SK-N-SH treated with all-trans-retinoic acid at 6 μM for 48 hours (cell line): Measurements from ENCODE around the gene COA8.

Source experiments
- ATAC-seq: fragments of 200-7000 bp; cut with Tn5 transposase; 3 replicates; pipeline ENCODE4 v1.9.1; 2020; ENCODE audit warnings: mild to moderate bottlenecking, moderate library complexity
- ARNTL ChIP-seq: fragments of 450-650 bp; formaldehyde crosslinking; IDR thresholded peaks from 2 replicates; pipeline ENCODE4 v1.5.0; 2020; ENCODE audit warnings: low read depth, mild to moderate bottlenecking, moderate library complexity, borderline replicate concordance
- BACH2 ChIP-seq: fragments of 250-450 bp; sonication (Bioruptor Pico); IDR thresholded peaks from 2 replicates; pipeline ENCODE4 v1.9.0; 2021; ENCODE audit warnings: mild to moderate bottlenecking, borderline replicate concordance
- CREB5 ChIP-seq: fragments of 250-450 bp; sonication (Bioruptor Pico); IDR thresholded peaks from 2 replicates; pipeline ENCODE4 v1.5.1; 2020; ENCODE audit warnings: low read depth, mild to moderate bottlenecking, moderate library complexity
- CSDC2 ChIP-seq: fragments of 250-450 bp; sonication (Bioruptor Pico); IDR thresholded peaks from 2 replicates; pipeline ENCODE4 v1.5.0; 2020; ENCODE audit warnings: mild to moderate bottlenecking, moderate library complexity
- CSRNP3 ChIP-seq: fragments of 250-450 bp; sonication (Bioruptor Pico); IDR thresholded peaks from 2 replicates; pipeline ENCODE4 v1.5.1; 2021; ENCODE audit warnings: mild to moderate bottlenecking, moderate library complexity
- GLIS3 ChIP-seq: fragments of 250-450 bp; sonication (Bioruptor Pico); IDR thresholded peaks from 2 replicates; pipeline ENCODE4 v1.5.0; 2020; ENCODE audit warnings: mild to moderate bottlenecking, moderate library complexity
- ISL1 ChIP-seq: fragments of 250-450 bp; sonication (Bioruptor Pico); IDR thresholded peaks from 2 replicates; pipeline ENCODE4 v2.1.2; 2022; ENCODE audit warnings: mild to moderate bottlenecking, moderate library complexity
- OSR1 ChIP-seq: fragments of 250-450 bp; sonication (Bioruptor Pico); IDR thresholded peaks from 2 replicates; pipeline ENCODE4 v1.8.0; 2022; ENCODE audit warnings: moderate library complexity, mild to moderate bottlenecking, inconsistent platforms
- PATZ1 ChIP-seq: fragments of 250-450 bp; sonication (Bioruptor Pico); IDR thresholded peaks from 2 replicates; pipeline ENCODE4 v1.8.0; 2020; ENCODE audit warnings: mild to moderate bottlenecking, moderate library complexity, borderline replicate concordance
- POU6F1 ChIP-seq: fragments of 250-450 bp; sonication (Bioruptor Pico); IDR thresholded peaks from 2 replicates; pipeline ENCODE4 v1.8.0; 2021; ENCODE audit warnings: low read depth, mild to moderate bottlenecking, moderate library complexity, borderline replicate concordance
- PPARA ChIP-seq: fragments of 250-450 bp; sonication (Bioruptor Pico); IDR thresholded peaks from 2 replicates; pipeline ENCODE4 v1.5.0; 2020; ENCODE audit warnings: mild to moderate bottlenecking, borderline replicate concordance
- RARB ChIP-seq: fragments of 250-450 bp; sonication (Bioruptor Pico); IDR thresholded peaks from 2 replicates; pipeline ENCODE4 v1.8.0; 2021; ENCODE audit warnings: mild to moderate bottlenecking, moderate library complexity
- SNAI2 ChIP-seq: fragments of 250-450 bp; sonication (Bioruptor Pico); IDR thresholded peaks from 2 replicates; pipeline ENCODE4 v1.5.0; 2020; ENCODE audit warnings: mild to moderate bottlenecking, moderate library complexity
- TCF4 ChIP-seq: fragments of 250-450 bp; sonication (Bioruptor Pico); IDR thresholded peaks from 2 replicates; pipeline ENCODE4 v1.8.0; 2021; ENCODE audit warnings: mild to moderate bottlenecking, moderate library complexity, borderline replicate concordance
- ZC3H10 ChIP-seq: fragments of 250-450 bp; sonication (Bioruptor Pico); IDR thresholded peaks from 2 replicates; pipeline ENCODE4 v1.5.1; 2021; ENCODE audit warnings: mild to moderate bottlenecking, moderate library complexity
- ZFP3 ChIP-seq: fragments of 250-450 bp; sonication (Bioruptor Pico); IDR thresholded peaks from 2 replicates; pipeline ENCODE4 v1.5.0; 2020; ENCODE audit warnings: mild to moderate bottlenecking, moderate library complexity
- ZFP30 ChIP-seq: fragments of 450-650 bp; formaldehyde crosslinking; IDR thresholded peaks from 2 replicates; pipeline ENCODE4 v1.5.0; 2022; ENCODE audit warnings: mild to moderate bottlenecking, moderate library complexity
- ZNF565 ChIP-seq: fragments of 450-650 bp; formaldehyde crosslinking; conservative IDR thresholded peaks from 2 replicates; pipeline ENCODE4 v1.5.0; 2020; ENCODE audit warnings: low read depth, mild to moderate bottlenecking, moderate library complexity
- ZNF70 ChIP-seq: fragments of 450-650 bp; formaldehyde crosslinking; IDR thresholded peaks from 2 replicates; pipeline ENCODE4 v1.5.0; 2020; ENCODE audit warnings: mild to moderate bottlenecking, moderate library complexity
- ZNF8 ChIP-seq: fragments of 450-650 bp; formaldehyde crosslinking; IDR thresholded peaks from 2 replicates; pipeline ENCODE4 v1.5.0; 2020; ENCODE audit warnings: mild to moderate bottlenecking, moderate library complexity

Gene COA8

GRCh38 chr14:103619057-103619456 is 56.3 kb downstream of the COA8 start:
- TF ChIP-seq BACH2 (CRISPR knock-in tag) (no peak), CSRNP3 (CRISPR knock-in tag) (no peak), POU6F1 (CRISPR knock-in tag) (no peak), CSDC2 (CRISPR knock-in tag) (no peak), SNAI2 (no peak), TCF4 (CRISPR knock-in tag) (no peak)
- peak; percentile 70; the same call in 2 of the 3 replicates for ATAC-seq

- TF ChIP-seq ZNF565 (CRISPR knock-in tag) (no peak), ISL1 (CRISPR knock-in tag) (no peak), CSDC2 (CRISPR knock-in tag) (no peak), POU6F1 (CRISPR knock-in tag) (no peak), ZNF8 (CRISPR knock-in tag) (no peak), ZNF70 (CRISPR knock-in tag) (no peak), ZFP3 (CRISPR knock-in tag) (no peak), ARNTL (no peak)
- no peak for ATAC-seq
These were observed 59.1 kb downstream of the COA8 start for GRCh38 chr14:103621860-103622259.

- no peak for TF ChIP-seq POU6F1 (CRISPR knock-in tag)
- no peak for TF ChIP-seq ZC3H10
- TF ChIP-seq CSDC2 (CRISPR knock-in tag) = no peak
- no peak for ATAC-seq
These were observed 60.5 kb downstream of the COA8 start for GRCh38 chr14:103623308-103623707.

- no peak for ATAC-seq
- TF ChIP-seq ZNF70 (CRISPR knock-in tag) (no peak), CREB5 (CRISPR knock-in tag) (no peak), ZFP30 (no peak), ZNF8 (CRISPR knock-in tag) (no peak), ZFP3 (CRISPR knock-in tag) (no peak), CSDC2 (CRISPR knock-in tag) (no peak), GLIS3 (no peak), PPARA (CRISPR knock-in tag) (no peak), BACH2 (CRISPR knock-in tag) (no peak), ZNF565 (CRISPR knock-in tag) (no peak), OSR1 (CRISPR knock-in tag) (no peak)
These were observed 61.2 kb downstream of the COA8 start for GRCh38 chr14:103623883-103624482.

- ATAC-seq = peak; percentile 57
- TF ChIP-seq CREB5 (CRISPR knock-in tag) = no peak
- TF ChIP-seq PATZ1 (CRISPR knock-in tag) = no peak
- no peak for TF ChIP-seq BACH2 (CRISPR knock-in tag)
- no peak for TF ChIP-seq ARNTL
- no peak for TF ChIP-seq RARB (CRISPR knock-in tag)
- TF ChIP-seq ZNF70 (CRISPR knock-in tag) = no peak
- TF ChIP-seq ZNF8 (CRISPR knock-in tag) = no peak
- TF ChIP-seq GLIS3 = no peak
- no peak for TF ChIP-seq SNAI2
- TF ChIP-seq ZFP3 (CRISPR knock-in tag) = no peak
- TF ChIP-seq PPARA (CRISPR knock-in tag) = no peak
- no peak for TF ChIP-seq ZNF565 (CRISPR knock-in tag)
- TF ChIP-seq TCF4 (CRISPR knock-in tag) = no peak
These were observed 62.1 kb downstream of the COA8 start for GRCh38 chr14:103624860-103625259.
